WTC11 (cell line): Measurements from ENCODE around the gene SAMD4A. TPM values are rescaled to one million over a fixed set of nuclear protein-coding genes. Genes with fewer than 3 reads are reported as not detected.

Experiments
- ATAC-seq: fragments of 200-7000 bp; cut with Tn5 transposase; 2 replicates; pipeline ENCODE4 v1.10.0; 2021; ENCODE audit warnings: mild to moderate bottlenecking, moderate library complexity
- CTCF ChIA-PET: fragments of 300-600 bp; sonication (Branson Sonifier 250); formaldehyde crosslinking; loops from one replicate; lab custom pipeline; 2021; ENCODE audit warnings: antibody characterized with exemption; lab: Charles Lee
- POLR2A ChIA-PET: fragments of 350-600 bp; sonication (Branson Sonifier 250); formaldehyde crosslinking; loops from one replicate; lab custom pipeline; 2021; ENCODE audit warnings: antibody characterized with exemption; lab: Charles Lee
- DNase-seq: peaks from one replicate; pipeline ENCODE4 v3.0.0; 2021; ENCODE audit warnings: low spot score
- H3K27ac Mint-ChIP-seq: 2 replicates; pipeline ENCODE4 v1.8.0; 2021; ENCODE audit warnings: mixed read lengths
- H3K27me3 Mint-ChIP-seq: 2 replicates; pipeline ENCODE4 v1.8.0; 2021; ENCODE audit warnings: low read depth, mild to moderate bottlenecking, moderate library complexity, mixed read lengths
- H3K36me3 Mint-ChIP-seq: 2 replicates; pipeline ENCODE4 v1.8.0; 2021; ENCODE audit warnings: mixed read lengths
- H3K4me1 Mint-ChIP-seq: 2 replicates; pipeline ENCODE4 v1.8.0; 2022; ENCODE audit warnings: mixed read lengths
- H3K4me3 Mint-ChIP-seq: 2 replicates; pipeline ENCODE4 v1.8.0; 2021; ENCODE audit warnings: mild to moderate bottlenecking, moderate library complexity, mixed read lengths
- H3K9me3 Mint-ChIP-seq: 2 replicates; pipeline ENCODE4 v1.8.0; 2021; ENCODE audit warnings: mixed read lengths
- CBFB ChIP-seq: sonication (generic); formaldehyde crosslinking; IDR thresholded peaks from 2 replicates; pipeline ENCODE4 v1.8.1; 2022; ENCODE audit warnings: mild to moderate bottlenecking, low read depth, missing genetic modification reagents
- ETV6 ChIP-seq: sonication (generic); formaldehyde crosslinking; IDR thresholded peaks from 2 replicates; pipeline ENCODE4 v1.8.1; 2022; ENCODE audit warnings: mild to moderate bottlenecking, missing genetic modification reagents
- FOXJ3 ChIP-seq: sonication (generic); formaldehyde crosslinking; IDR thresholded peaks from 2 replicates; pipeline ENCODE4 v1.9.0; 2021; ENCODE audit warnings: missing genetic modification reagents, mild to moderate bottlenecking, borderline replicate concordance
- FOXK1 ChIP-seq: sonication (generic); formaldehyde crosslinking; IDR thresholded peaks from 2 replicates; pipeline ENCODE4 v1.8.0; 2022; ENCODE audit warnings: mild to moderate bottlenecking, moderate library complexity, missing genetic modification reagents
- IRF1 ChIP-seq: sonication (generic); formaldehyde crosslinking; IDR thresholded peaks from 2 replicates; pipeline ENCODE4 v1.8.0; 2023; ENCODE audit warnings: missing genetic modification reagents
- MYBL2 ChIP-seq: sonication (generic); formaldehyde crosslinking; IDR thresholded peaks from 2 replicates; pipeline ENCODE4 v1.8.1; 2023; ENCODE audit warnings: mild to moderate bottlenecking, moderate library complexity, missing genetic modification reagents
- NR1H2 ChIP-seq: sonication (generic); formaldehyde crosslinking; IDR thresholded peaks from 2 replicates; pipeline ENCODE4 v1.9.0; 2021; ENCODE audit warnings: mild to moderate bottlenecking, moderate library complexity, missing genetic modification reagents
- NR2C2 ChIP-seq: sonication (generic); formaldehyde crosslinking; IDR thresholded peaks from 2 replicates; pipeline ENCODE4 v1.8.0; 2022; ENCODE audit warnings: mild to moderate bottlenecking, missing genetic modification reagents
- PRDM15 ChIP-seq: sonication (generic); formaldehyde crosslinking; IDR thresholded peaks from 2 replicates; pipeline ENCODE4 v1.8.0; 2022; ENCODE audit warnings: missing genetic modification reagents
- USF2 ChIP-seq: sonication (generic); formaldehyde crosslinking; IDR thresholded peaks from 2 replicates; pipeline ENCODE4 v1.8.1; 2023; ENCODE audit warnings: mild to moderate bottlenecking, missing genetic modification reagents, moderate library complexity
- ZNF263 ChIP-seq: sonication (generic); formaldehyde crosslinking; IDR thresholded peaks from 2 replicates; pipeline ENCODE4 v1.8.1; 2022; ENCODE audit warnings: low read depth, mild to moderate bottlenecking, moderate library complexity, missing genetic modification reagents
- ZNF317 ChIP-seq: sonication (generic); formaldehyde crosslinking; IDR thresholded peaks from 2 replicates; pipeline ENCODE4 v1.8.1; 2023; ENCODE audit warnings: low read depth, mild to moderate bottlenecking, moderate library complexity, missing genetic modification reagents, borderline replicate concordance
- ZNF396 ChIP-seq: fragments of 250-450 bp; sonication (Bioruptor Pico); IDR thresholded peaks from 2 replicates; pipeline ENCODE4 v1.8.0; 2021; ENCODE audit warnings: mild to moderate bottlenecking, moderate library complexity, borderline replicate concordance
- ZNF416 ChIP-seq: fragments of 250-450 bp; sonication (Bioruptor Pico); IDR thresholded peaks from 2 replicates; pipeline ENCODE4 v1.9.0; 2021; ENCODE audit warnings: mild to moderate bottlenecking, inconsistent platforms
- total RNA-seq: library from RNA; stranded (reverse); gene quantifications from 3 replicates; pipeline ENCODE4 v1.2.3, GENCODE V29; 2021
- TF ChIP-seq, protein P1 (sequence below): sonication (generic); formaldehyde crosslinking; IDR thresholded peaks from 2 replicates; pipeline ENCODE4 v1.8.1; 2022; ENCODE audit warnings: mild to moderate bottlenecking, moderate library complexity, missing genetic modification reagents
- TF ChIP-seq, protein P2 (sequence below): sonication (generic); formaldehyde crosslinking; IDR thresholded peaks from 2 replicates; pipeline ENCODE4 v1.8.1; 2023; ENCODE audit warnings: mild to moderate bottlenecking, missing genetic modification reagents, moderate library complexity

SAMD4A gene
- total RNA-seq, 1 experiment from 2014 or later, result 6.0 TPM

- no peak overlapping the region for H3K4me3 Mint-ChIP-seq
- no peak for DNase-seq
- peaks cover 5% of the 10 kb centered on the region; the same call in 1 of the 2 replicates for H3K36me3 Mint-ChIP-seq
- H3K4me1 Mint-ChIP-seq, result 0 out of 2 replicates have a peak, but pooled peaks cover 6% of the 10 kb centered on the region
- H3K9me3 Mint-ChIP-seq, result 0 out of 2 replicates have a peak, but pooled peaks cover 3% of the 10 kb centered on the region
- no peaks in the 10 kb centered on the region for H3K27me3 Mint-ChIP-seq
- ChIA-PET POLR2A (no interaction called here), CTCF (interaction anchor here (1.0 kb wide), 1 partner anchor 27 kb away, joined by 3 read pairs; no protein-coding TSS in a partner anchor)
- ATAC-seq, result no peak
- no peak overlapping the region for H3K27ac Mint-ChIP-seq
- TF ChIP-seq IRF1 (CRISPR knock-in tag), result no peak
- TF ChIP-seq, protein P1, sequence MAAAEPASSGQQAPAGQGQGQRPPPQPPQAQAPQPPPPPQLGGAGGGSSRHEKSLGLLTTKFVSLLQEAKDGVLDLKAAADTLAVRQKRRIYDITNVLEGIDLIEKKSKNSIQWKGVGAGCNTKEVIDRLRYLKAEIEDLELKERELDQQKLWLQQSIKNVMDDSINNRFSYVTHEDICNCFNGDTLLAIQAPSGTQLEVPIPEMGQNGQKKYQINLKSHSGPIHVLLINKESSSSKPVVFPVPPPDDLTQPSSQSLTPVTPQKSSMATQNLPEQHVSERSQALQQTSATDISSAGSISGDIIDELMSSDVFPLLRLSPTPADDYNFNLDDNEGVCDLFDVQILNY (CRISPR knock-in tag), result no peak
- no peak for TF ChIP-seq CBFB
- TF ChIP-seq ZNF263, result no peak
- TF ChIP-seq MYBL2 (CRISPR knock-in tag), result no peak
- no peak for TF ChIP-seq FOXK1
- TF ChIP-seq ZNF396 (CRISPR knock-in tag), result no peak
- TF ChIP-seq ZNF416 (CRISPR knock-in tag), result no peak
- no peak for TF ChIP-seq ETV6 (CRISPR knock-in tag)
- TF ChIP-seq ZNF317, result no peak
- TF ChIP-seq USF2, result no peak
- TF ChIP-seq PRDM15 (CRISPR knock-in tag), result no peak
- no peak for TF ChIP-seq NR1H2 (CRISPR knock-in tag)
- no peak for TF ChIP-seq NR2C2 (CRISPR knock-in tag)
- TF ChIP-seq FOXJ3, result no peak
- TF ChIP-seq, protein P2, sequence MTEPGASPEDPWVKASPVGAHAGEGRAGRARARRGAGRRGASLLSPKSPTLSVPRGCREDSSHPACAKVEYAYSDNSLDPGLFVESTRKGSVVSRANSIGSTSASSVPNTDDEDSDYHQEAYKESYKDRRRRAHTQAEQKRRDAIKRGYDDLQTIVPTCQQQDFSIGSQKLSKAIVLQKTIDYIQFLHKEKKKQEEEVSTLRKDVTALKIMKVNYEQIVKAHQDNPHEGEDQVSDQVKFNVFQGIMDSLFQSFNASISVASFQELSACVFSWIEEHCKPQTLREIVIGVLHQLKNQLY, result no peak
- TF ChIP-seq, all 79 proteins: peak for 0
These were observed 273.9 kb downstream of the SAMD4A start for GRCh38 chr14:54840798-54841197.

Other genes starting within 250 kb of the SAMD4A start
- 55.4 to 62.0 TPM (median 57.0 TPM) in 3 replicates for gene CDKN3, start 170.1 kb upstream of the SAMD4A start, total RNA-seq
- gene CNIH1, start 125.8 kb upstream of the SAMD4A start, total RNA-seq, result 80.7 to 93.9 TPM (median 90.8 TPM) in 3 replicates
- gene GMFB, start 78.1 kb upstream of the SAMD4A start, total RNA-seq, result 56.4 to 63.7 TPM (median 58.0 TPM) in 3 replicates
- gene CGRRF1, start 57.2 kb upstream of the SAMD4A start, total RNA-seq, result 13.0 to 17.5 TPM (median 15.1 TPM) in 3 replicates